Ishikawa (cell line): ENCODE data around the gene WNT6.

Experiments used
- CEBPB ChIP-seq: IDR thresholded peaks from 2 replicates; pipeline ENCODE4 v1.6.1; 2012
- CREB1 ChIP-seq: IDR thresholded peaks from 2 replicates; pipeline ENCODE4 v1.6.1; 2012; ENCODE audit warnings: low read depth
- EGR1 ChIP-seq: IDR thresholded peaks from 2 replicates; pipeline ENCODE4 v1.6.1; 2012
- EP300 ChIP-seq: IDR thresholded peaks from 2 replicates; pipeline ENCODE4 v1.6.1; 2012; ENCODE audit warnings: borderline replicate concordance
- FOXM1 ChIP-seq: IDR thresholded peaks from 2 replicates; pipeline ENCODE4 v1.6.1; 2012; ENCODE audit warnings: low read depth, borderline replicate concordance
- NFIC ChIP-seq: IDR thresholded peaks from 2 replicates; pipeline ENCODE4 v1.6.1; 2012
- RAD21 ChIP-seq: IDR thresholded peaks from 2 replicates; pipeline ENCODE4 v1.6.1; 2012; ENCODE audit warnings: low read depth
- TAF1 ChIP-seq: IDR thresholded peaks from 2 replicates; pipeline ENCODE4 v1.6.1; 2012; ENCODE audit warnings: low read depth, mild to moderate bottlenecking
- TCF12 ChIP-seq: IDR thresholded peaks from 2 replicates; pipeline ENCODE4 v1.6.1; 2012; ENCODE audit warnings: low read depth
- TEAD4 ChIP-seq: IDR thresholded peaks from 2 replicates; pipeline ENCODE4 v1.6.1; 2012
- YY1 ChIP-seq: IDR thresholded peaks from 2 replicates; pipeline ENCODE4 v1.6.1; 2012; ENCODE audit warnings: low read depth
- ZBTB7A ChIP-seq: IDR thresholded peaks from 2 replicates; pipeline ENCODE4 v1.6.1; 2012; ENCODE audit warnings: low read depth
- TF ChIP-seq, protein P1 (sequence below): IDR thresholded peaks from 2 replicates; pipeline ENCODE4 v1.6.1; 2012
- TF ChIP-seq, protein P2 (sequence below): IDR thresholded peaks from 2 replicates; pipeline ENCODE4 v1.6.1; 2012
- TF ChIP-seq, protein P3 (sequence below): IDR thresholded peaks from 2 replicates; pipeline ENCODE4 v1.6.1; 2012; ENCODE audit warnings: low read depth, mild to moderate bottlenecking

WNT6 gene

DNA sequence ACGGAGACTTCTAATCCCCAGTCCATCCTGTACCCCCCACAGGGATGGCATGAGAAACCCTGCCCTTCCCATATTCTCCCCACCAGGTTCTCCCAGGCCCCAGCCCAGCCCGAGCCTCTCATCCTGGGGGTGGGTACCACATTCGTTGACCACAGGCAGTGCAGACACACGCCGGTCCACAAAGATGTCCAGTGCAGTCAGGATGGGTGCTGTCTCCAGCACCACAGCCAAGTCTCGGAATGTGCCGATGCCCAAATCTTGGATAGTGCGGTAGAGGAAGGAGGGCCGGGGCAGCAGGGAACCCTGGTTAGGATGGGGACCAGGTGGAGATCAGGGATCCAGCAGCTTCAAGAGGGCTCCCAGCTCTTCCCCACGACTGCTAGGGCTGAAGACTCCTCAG, 32.8 kb upstream of the WNT6 start:
- TF ChIP-seq EGR1 (no peak), FOXM1 (no peak), NFIC (no peak), TCF12 (no peak), TEAD4 (no peak)

DNA sequence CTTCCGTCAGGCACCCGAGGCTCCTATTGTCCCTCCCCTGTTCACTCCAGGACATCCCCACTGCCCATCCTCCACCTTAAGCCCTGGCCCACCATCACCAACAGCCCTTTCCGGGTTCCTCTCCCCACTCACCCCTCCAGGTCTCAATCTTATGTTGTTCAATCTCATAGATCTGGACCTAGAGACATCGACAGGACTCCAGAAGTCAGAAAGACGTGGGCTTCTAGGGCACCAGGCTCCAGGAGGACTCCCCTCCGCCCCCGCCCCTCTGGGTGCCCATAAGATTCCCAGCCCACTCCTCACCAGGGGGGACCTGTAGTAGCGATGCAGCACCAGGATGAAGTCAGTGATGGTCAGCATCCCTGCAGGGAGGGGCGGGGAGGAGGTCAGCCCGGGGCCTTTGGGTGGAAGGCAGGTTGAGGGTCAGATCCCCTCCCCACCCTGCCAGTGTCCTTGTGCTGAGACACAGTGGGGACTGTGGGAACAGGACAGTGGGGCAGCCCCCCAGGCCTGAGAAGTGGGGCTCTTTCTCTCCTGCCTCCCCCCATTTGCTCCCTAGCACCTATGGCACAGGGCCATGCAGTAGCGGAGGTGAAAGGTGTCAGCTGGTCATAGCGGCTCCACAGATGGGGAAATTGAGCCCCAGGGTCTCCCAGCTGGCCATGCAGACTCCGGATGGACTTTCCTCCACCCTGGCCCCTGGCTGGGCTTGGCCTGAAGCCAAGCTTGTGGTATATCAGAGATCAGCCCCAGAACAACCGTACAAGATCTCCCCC, 31.7 kb upstream of the WNT6 start:
- TF ChIP-seq EGR1 = no peak
- TF ChIP-seq, protein P1, sequence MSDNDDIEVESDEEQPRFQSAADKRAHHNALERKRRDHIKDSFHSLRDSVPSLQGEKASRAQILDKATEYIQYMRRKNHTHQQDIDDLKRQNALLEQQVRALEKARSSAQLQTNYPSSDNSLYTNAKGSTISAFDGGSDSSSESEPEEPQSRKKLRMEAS = no peak
- TF ChIP-seq CREB1 = no peak
- TF ChIP-seq, protein P2, sequence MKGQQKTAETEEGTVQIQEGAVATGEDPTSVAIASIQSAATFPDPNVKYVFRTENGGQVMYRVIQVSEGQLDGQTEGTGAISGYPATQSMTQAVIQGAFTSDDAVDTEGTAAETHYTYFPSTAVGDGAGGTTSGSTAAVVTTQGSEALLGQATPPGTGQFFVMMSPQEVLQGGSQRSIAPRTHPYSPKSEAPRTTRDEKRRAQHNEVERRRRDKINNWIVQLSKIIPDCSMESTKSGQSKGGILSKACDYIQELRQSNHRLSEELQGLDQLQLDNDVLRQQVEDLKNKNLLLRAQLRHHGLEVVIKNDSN = no peak
- TF ChIP-seq, protein P3, sequence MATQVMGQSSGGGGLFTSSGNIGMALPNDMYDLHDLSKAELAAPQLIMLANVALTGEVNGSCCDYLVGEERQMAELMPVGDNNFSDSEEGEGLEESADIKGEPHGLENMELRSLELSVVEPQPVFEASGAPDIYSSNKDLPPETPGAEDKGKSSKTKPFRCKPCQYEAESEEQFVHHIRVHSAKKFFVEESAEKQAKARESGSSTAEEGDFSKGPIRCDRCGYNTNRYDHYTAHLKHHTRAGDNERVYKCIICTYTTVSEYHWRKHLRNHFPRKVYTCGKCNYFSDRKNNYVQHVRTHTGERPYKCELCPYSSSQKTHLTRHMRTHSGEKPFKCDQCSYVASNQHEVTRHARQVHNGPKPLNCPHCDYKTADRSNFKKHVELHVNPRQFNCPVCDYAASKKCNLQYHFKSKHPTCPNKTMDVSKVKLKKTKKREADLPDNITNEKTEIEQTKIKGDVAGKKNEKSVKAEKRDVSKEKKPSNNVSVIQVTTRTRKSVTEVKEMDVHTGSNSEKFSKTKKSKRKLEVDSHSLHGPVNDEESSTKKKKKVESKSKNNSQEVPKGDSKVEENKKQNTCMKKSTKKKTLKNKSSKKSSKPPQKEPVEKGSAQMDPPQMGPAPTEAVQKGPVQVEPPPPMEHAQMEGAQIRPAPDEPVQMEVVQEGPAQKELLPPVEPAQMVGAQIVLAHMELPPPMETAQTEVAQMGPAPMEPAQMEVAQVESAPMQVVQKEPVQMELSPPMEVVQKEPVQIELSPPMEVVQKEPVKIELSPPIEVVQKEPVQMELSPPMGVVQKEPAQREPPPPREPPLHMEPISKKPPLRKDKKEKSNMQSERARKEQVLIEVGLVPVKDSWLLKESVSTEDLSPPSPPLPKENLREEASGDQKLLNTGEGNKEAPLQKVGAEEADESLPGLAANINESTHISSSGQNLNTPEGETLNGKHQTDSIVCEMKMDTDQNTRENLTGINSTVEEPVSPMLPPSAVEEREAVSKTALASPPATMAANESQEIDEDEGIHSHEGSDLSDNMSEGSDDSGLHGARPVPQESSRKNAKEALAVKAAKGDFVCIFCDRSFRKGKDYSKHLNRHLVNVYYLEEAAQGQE = no peak
- no peak for TF ChIP-seq TEAD4
- no peak for TF ChIP-seq TCF12
- TF ChIP-seq CEBPB = no peak
- no peak for TF ChIP-seq NFIC
- no peak for TF ChIP-seq TAF1
- TF ChIP-seq FOXM1 = no peak

DNA sequence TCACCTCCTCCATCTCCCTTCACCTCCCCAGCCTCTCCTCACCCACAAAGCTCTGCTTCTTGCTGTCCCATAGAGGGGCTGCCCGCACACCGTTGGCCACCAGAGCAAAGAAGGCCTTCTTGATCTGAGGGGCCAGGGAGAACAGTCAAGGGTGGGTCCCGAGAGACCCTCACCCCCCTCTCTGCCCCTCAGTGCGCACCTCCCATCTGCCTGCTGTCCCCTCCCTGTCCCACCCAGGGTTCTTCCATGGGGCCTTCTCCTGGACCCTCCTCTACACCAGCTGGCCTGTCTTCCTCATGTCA, 31.2 kb upstream of the WNT6 start:
- TF ChIP-seq TCF12 (no peak), CREB1 (no peak), EGR1 (no peak), TEAD4 (no peak), ZBTB7A (no peak), CEBPB (no peak), EP300 (no peak), YY1 (no peak), TAF1 (no peak), FOXM1 (no peak), NFIC (no peak), RAD21 (no peak)
- TF ChIP-seq, protein P1 = no peak
- TF ChIP-seq, protein P2 = no peak
- TF ChIP-seq, protein P3 = no peak

DNA sequence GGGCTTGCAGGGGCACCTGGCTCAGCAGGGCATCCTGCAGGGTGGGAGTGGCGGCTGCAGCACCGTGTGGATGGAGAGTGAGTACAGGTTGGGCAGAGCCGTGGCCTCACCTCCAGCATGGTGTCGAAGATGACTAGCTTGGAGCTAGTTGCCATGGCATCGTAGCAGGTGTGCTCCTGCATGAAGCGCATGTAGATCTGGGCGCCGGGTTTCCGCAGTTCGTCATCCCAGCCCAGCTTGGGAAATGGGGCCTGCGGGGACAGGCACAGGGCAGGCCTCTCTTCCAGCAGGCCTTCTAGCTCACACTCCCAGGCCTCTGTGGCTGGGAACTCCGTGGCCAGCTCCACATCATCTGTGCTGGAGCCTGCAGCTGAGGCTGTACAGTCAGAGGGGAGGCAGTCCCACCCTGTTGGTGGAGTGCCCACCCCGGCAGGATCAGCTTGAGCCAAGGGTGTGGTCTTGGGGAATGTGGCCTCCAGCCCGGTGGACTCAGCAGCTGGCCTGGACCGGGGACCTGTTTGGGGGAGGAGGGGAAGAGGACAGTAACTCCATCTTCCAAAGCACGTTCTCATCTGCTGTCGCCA, 29.6 kb upstream of the WNT6 start:
- no peak for TF ChIP-seq EP300
- no peak for TF ChIP-seq NFIC
- no peak for TF ChIP-seq TAF1
- TF ChIP-seq, protein P1 = no peak
- TF ChIP-seq CREB1 = no peak
- TF ChIP-seq, protein P3 = no peak
- TF ChIP-seq CEBPB = no peak
- TF ChIP-seq ZBTB7A = no peak
- TF ChIP-seq YY1 = no peak
- no peak for TF ChIP-seq TCF12
- no peak for TF ChIP-seq FOXM1
- TF ChIP-seq, protein P2 = no peak
- TF ChIP-seq EGR1 = no peak
- no peak for TF ChIP-seq RAD21
- TF ChIP-seq TEAD4 = no peak
